ENCODE results near the gene ABCF2. TPM values are rescaled to one million over a fixed set of nuclear protein-coding genes. Genes with fewer than 3 reads are reported as not detected.

ABCF2 gene
- total RNA-seq, 1 experiment from 2014 or later, result 63.7 TPM

GRCh38 chr7:151207315-151207714, 19.7 kb downstream of the ABCF2 start:
- H3K9me3 ChIP-seq (ENCODE audit: control insufficient read depth in 1 of 2, insufficient read depth in 1 of 2, low read depth in 1 of 2, low read length in 2 of 2), result no peaks in the 10 kb centered on the region
- H3K4me3 ChIP-seq (replicated peaks in 1 of 2; ENCODE audit: low read depth in 1 of 2, low read length in 2 of 2), result no peak overlapping the region
- H2AFZ ChIP-seq (ENCODE audit: low read depth, low read length, poor library complexity, severe bottlenecking), result no peak overlapping the region
- H3K79me2 ChIP-seq (ENCODE audit: insufficient read depth, low read length), result no peaks in the 10 kb centered on the region
- DNase-seq (ENCODE audit: low read depth, low spot score) (no peak), ATAC-seq (no peak)
- no peaks in the 10 kb centered on the region for H3K9me2 ChIP-seq (ENCODE audit: insufficient read depth)
- H3K9ac ChIP-seq (ENCODE audit: low read length), result no peak overlapping the region
- no TSS peak for BruUV-seq (replicated peaks)
- intact Hi-C loops (cut with micrococcal nuclease), result no loop called here
- H4K20me1 ChIP-seq (ENCODE audit: insufficient read depth), result no peaks in the 10 kb centered on the region
- no peak overlapping the region for H3K27ac ChIP-seq (ENCODE audit: low read depth, low read length)
- no peak overlapping the region for H3K4me2 ChIP-seq (ENCODE audit: low read length)
- no peaks in the 10 kb centered on the region for H3K27me3 ChIP-seq (ENCODE audit: insufficient read depth, low read length)
- RAD21 ChIA-PET (ENCODE audit: low non-redundant PET in 1 of 2, low total read pairs in 2 of 2, uncharacterized antibody in 2 of 2, unreplicated experiment in 2 of 2), result no interaction called here
- CTCF ChIA-PET, result no interaction called here
- no peak for TF ChIP-seq RAD21 (IDR thresholded peaks at IDR 0.05; ENCODE audit: low read depth)
- TF ChIP-seq, protein P1, sequence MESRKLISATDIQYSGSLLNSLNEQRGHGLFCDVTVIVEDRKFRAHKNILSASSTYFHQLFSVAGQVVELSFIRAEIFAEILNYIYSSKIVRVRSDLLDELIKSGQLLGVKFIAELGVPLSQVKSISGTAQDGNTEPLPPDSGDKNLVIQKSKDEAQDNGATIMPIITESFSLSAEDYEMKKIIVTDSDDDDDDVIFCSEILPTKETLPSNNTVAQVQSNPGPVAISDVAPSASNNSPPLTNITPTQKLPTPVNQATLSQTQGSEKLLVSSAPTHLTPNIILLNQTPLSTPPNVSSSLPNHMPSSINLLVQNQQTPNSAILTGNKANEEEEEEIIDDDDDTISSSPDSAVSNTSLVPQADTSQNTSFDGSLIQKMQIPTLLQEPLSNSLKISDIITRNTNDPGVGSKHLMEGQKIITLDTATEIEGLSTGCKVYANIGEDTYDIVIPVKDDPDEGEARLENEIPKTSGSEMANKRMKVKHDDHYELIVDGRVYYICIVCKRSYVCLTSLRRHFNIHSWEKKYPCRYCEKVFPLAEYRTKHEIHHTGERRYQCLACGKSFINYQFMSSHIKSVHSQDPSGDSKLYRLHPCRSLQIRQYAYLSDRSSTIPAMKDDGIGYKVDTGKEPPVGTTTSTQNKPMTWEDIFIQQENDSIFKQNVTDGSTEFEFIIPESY (IDR thresholded peaks at IDR 0.05; ENCODE audit: extremely low read depth, insufficient replicate concordance, low read length), result no peak
- no peaks in the 10 kb centered on the region for H3K4me1 ChIP-seq (ENCODE audit: control insufficient read depth in 1 of 2, insufficient read depth in 2 of 2, low read length in 2 of 2)
- peaks cover 0 to 4% of the 10 kb centered on the region in 2 experiments; a peak in 1 of 4 replicates for H3K36me3 ChIP-seq (ENCODE audit: control insufficient read depth in 1 of 2, insufficient read depth in 2 of 2, low read length in 2 of 2)
- POLR2A ChIA-PET, result no interaction called here

DNA sequence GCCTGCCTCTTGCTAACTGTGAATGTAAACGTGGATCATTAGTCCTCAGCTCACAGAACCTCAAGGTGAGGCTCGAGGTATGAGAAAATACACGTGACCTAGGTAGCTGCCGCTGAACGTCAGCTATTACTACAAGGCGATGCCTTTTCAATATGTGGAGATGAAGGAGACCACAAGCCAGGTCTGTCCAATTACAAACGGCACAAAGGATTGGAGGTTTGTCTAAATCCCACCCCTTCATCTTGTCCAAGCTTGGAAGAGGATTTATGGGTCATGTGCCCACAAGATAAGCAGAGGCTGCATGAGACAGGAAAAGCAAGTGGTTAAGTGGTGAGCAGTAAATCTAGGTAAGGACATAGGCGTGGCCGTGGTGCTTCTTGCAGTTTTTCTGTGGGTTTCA, 20.1 kb downstream of the ABCF2 start:
- no peaks in the 10 kb centered on the region for H3K9me3 ChIP-seq (ENCODE audit: control insufficient read depth in 1 of 2, insufficient read depth in 1 of 2, low read depth in 1 of 2, low read length in 2 of 2)
- BruUV-seq (replicated peaks), result no TSS peak
- no peak overlapping the region for H3K9ac ChIP-seq (ENCODE audit: low read length)
- 0 out of 2 replicates have a peak, but pooled peaks cover 3% of the 10 kb centered on the region for H3K27me3 ChIP-seq (ENCODE audit: insufficient read depth, low read length)
- H3K79me2 ChIP-seq (ENCODE audit: insufficient read depth, low read length), result no peaks in the 10 kb centered on the region
- CTCF ChIA-PET, result no interaction called here
- DNase-seq (ENCODE audit: low read depth, low spot score), result no peak
- H3K4me1 ChIP-seq (ENCODE audit: control insufficient read depth in 1 of 2, insufficient read depth in 2 of 2, low read length in 2 of 2), result no peaks in the 10 kb centered on the region
- H3K9me2 ChIP-seq (ENCODE audit: insufficient read depth), result no peaks in the 10 kb centered on the region
- no peak for ATAC-seq
- intact Hi-C loops (cut with micrococcal nuclease), result no loop called here
- H2AFZ ChIP-seq (ENCODE audit: low read depth, low read length, poor library complexity, severe bottlenecking), result no peak overlapping the region
- RAD21 ChIA-PET (ENCODE audit: low non-redundant PET in 1 of 2, low total read pairs in 2 of 2, uncharacterized antibody in 2 of 2, unreplicated experiment in 2 of 2), result no interaction called here
- no peak overlapping the region for H3K27ac ChIP-seq (ENCODE audit: low read depth, low read length)
- H3K4me2 ChIP-seq (ENCODE audit: low read length), result no peak overlapping the region
- no peak overlapping the region for H3K4me3 ChIP-seq (replicated peaks in 1 of 2; ENCODE audit: low read depth in 1 of 2, low read length in 2 of 2)
- peaks cover 0 to under 1% of the 10 kb centered on the region in 2 experiments; a peak in 1 of 4 replicates for H3K36me3 ChIP-seq (ENCODE audit: control insufficient read depth in 1 of 2, insufficient read depth in 2 of 2, low read length in 2 of 2)
- POLR2A ChIA-PET, result no interaction called here
- H4K20me1 ChIP-seq (ENCODE audit: insufficient read depth), result no peaks in the 10 kb centered on the region
- no peak for TF ChIP-seq SIN3A (IDR thresholded peaks at IDR 0.05; ENCODE audit: low read depth)
- no peak for TF ChIP-seq SP1 (IDR thresholded peaks at IDR 0.05; ENCODE audit: low read depth)
- no peak for TF ChIP-seq SRF (IDR thresholded peaks at IDR 0.05; ENCODE audit: low read depth)
- no peak for TF ChIP-seq TCF7L2 (IDR thresholded peaks at IDR 0.05; ENCODE audit: borderline replicate concordance, extremely low read depth, insufficient read depth, insufficient read length)
- no peak for TF ChIP-seq YY1 (IDR thresholded peaks at IDR 0.05; ENCODE audit: extremely low read depth, insufficient replicate concordance, low read depth, low read length)
- TF ChIP-seq CBX3 (IDR thresholded peaks at IDR 0.05; ENCODE audit: low read depth), result no peak
- no peak for TF ChIP-seq ZFX (IDR thresholded peaks at IDR 0.05)
- TF ChIP-seq ZNF274 (IDR thresholded peaks at IDR 0.05; ENCODE audit: low read depth, low read length), result no peak
- no peak for TF ChIP-seq POLR2A (IDR thresholded peaks at IDR 0.05; ENCODE audit: borderline replicate concordance, extremely low read depth, insufficient read depth, insufficient read length)
- no peak for TF ChIP-seq CTCF (IDR thresholded peaks at IDR 0.05 in 2 of 3, conservative IDR thresholded peaks at IDR 0.05 in 1 of 3; ENCODE audit: borderline replicate concordance in 1 of 3, insufficient read depth in 1 of 3, low read depth in 2 of 3, low read length in 2 of 3)
- no peak for TF ChIP-seq ELF1 (IDR thresholded peaks at IDR 0.05; ENCODE audit: borderline replicate concordance, low read depth)
- no peak for TF ChIP-seq ATF3 (IDR thresholded peaks at IDR 0.05)
